GM19193 (cell line): ENCODE data around the gene ATP2A3.

Experiments
- POLR2A ChIP-seq: IDR thresholded peaks from 4 replicates; pipeline ENCODE4 v1.6.1; 2011; ENCODE audit not compliant: insufficient read depth, insufficient read length; ENCODE audit errors: extremely low read depth

Gene ATP2A3

DNA sequence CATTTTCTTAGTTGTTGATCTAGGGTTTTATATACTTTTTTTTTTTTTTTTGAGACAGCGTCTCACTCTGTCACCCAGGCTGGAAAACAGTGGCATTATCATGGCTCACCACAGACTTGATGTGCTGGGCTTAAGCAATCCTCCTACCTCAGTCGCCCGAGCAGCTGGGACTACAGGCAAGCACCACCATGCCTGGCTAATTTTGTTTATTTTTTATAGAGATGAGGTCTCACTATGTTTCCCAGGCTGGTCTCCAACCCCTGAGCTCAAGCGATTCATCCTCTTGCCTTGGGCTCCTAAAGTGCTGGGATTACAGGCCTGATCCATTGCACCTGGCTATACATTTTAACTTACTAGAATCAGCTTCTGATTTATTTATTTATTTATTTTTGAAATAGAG, 34.2 kb upstream of the ATP2A3 start:
- no peak for TF ChIP-seq POLR2A

DNA sequence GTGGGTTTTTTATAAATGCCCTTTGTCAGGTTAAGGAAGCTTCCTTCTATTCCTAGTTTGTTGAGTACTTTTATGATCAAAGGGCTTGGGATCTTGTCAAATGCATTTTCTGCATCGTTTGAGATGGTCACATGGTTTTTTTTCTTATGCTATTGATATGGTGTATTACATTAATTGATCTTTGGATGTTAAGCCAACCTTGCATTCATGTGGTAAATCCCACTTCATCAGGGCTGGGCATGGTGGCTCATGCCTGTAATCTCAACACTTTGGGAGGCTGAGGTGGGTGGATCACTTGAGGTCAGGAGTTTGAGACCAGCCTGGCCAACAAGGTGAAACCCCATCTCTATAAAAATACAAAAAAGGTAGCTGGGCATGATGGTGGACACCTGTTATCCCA, 30.8 kb upstream of the ATP2A3 start:
- TF ChIP-seq POLR2A = no peak

DNA sequence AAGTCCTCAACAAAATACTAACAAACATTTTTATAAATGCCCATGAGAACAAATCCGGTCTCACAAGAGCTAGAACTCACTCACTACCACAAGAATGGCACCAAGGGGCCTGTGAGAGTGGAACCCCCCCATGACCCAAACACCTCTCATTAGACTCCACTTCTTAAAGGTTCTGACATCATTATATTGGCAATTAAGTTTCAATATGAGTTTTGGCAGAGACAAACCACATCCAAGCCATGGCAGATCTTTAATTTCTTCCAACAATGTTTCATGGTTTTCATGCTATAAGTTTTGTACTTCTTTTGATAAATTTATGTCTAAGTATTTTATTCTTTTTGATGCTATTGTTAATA, 30.0 kb upstream of the ATP2A3 start:
- TF ChIP-seq POLR2A = no peak

DNA sequence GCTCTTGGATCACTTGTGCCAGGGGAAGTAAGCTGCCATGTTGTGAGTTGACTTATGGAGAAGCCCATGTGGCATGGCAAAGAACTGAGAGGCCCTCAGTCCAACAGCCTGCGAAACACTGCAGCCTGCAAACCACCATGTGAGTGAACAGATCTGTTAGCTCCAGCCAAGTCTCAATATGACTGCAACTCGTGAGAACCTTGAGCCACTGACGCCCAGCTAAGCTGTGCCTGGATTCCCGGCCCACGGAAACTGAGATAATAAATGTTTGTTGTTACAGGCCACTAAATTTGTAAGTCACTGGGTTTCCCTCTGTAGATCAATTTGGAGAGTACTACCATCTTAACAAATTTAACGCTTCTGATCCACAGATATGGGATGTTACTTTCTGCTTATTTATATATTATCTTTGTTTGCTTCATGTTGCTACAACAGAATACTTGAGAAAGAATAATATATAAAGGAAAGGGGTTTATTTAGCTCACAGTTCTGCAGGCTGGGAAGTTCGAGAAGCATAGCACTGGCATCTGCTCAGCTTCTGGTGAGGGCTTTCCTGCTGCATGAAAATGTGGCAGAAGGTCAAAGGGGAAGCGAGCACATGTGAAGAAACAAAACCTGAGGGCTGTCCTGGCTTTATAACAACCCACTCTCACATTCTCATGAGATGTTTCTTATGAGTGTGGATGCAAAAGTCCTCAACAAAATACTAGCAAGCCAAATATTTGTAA, 29.4 kb upstream of the ATP2A3 start:
- no peak for TF ChIP-seq POLR2A

DNA sequence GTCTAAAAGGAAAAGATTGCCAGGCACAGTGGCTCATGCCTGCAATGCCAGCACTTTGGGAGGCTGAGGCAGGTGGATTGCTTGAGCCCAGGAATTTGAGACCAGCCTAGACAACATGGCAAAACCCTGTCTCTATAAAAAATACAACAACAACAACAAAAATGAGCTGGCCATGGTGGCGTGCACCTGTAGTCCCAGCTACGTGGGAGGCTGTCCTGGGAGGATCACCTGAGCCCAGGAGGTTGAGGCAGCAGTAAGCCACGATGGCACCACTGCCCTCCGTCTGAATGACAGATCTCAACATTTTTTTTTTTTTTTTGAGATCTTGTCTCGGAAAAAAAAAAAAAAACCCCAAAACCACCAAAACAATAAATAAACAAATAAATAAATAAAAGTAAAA, 28.1 kb upstream of the ATP2A3 start:
- TF ChIP-seq POLR2A = no peak

DNA sequence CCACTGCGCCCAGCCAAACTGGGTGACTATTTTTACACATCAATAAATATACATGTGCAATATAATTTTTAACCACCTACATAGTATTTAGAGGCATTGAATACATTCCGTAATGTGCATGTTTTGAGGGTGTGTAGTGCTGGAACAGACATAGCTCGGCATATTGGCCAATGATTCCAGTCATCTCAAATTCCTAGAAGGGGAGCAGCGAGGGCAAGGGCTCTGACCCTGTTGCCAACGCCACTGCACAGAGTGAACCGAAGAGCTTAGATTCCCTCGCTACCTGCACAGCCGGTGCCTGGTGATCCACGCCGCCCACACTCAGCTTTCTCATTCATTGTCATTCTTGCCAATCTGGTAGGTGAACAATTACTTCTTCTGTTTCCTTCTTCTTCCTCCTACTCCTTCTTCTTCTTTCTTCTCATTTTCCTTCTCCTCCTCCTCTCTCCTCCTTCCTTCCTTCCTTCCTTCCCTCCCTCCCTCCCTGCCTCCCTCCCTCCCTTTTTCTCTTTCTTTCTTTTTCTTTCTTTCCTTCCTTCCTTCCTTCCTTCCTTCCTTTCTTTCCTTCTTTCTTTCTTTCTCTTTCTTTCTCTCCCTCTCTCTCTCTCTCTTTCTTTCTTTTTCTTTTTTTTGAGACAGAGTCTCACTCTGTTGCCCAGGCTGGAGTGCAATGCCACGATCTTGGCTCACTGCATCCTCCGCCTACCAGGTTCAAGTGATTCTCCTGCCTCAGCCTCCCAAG, 26.3 kb upstream of the ATP2A3 start:
- TF ChIP-seq POLR2A = no peak

DNA sequence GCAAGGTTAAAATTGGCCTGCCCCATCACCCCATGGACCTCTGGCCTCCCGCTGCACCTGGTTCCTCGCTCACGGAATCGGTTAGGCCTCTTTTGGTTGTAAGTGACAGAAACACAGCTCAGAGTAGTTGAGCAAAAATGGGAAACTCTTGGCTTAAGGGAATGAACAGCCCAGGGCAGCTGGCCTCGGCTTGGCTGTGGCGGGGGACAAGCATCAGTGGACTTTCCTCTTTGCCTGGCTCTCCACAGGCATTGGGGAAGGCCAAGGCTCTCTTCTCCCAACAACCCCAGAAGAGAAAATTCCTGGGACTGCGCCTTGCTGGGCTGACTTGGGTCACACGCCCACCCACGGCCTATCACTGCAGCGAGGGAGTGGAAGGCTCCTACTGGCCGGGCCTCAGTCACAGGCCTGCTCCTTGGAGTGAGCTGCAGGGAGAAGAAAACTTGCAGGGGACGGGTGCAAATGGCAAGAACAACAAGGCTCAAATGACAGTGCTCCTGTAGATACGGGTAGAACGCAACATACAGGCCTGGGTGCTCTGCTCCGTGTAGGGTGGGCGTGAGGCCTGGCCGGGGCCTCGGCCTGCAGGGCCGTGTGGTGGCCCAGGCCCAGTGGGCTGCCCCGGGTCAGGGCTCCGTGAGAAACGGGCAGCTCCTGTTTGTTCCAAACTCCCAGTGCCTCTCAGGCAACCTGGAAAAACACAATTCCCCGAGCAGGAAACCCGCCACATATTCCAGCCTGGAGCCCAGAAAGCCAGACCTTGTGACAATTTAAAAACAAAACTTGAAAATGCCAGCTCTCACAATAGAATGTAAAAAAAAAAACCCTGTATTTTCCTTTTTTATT, 25.0 kb upstream of the ATP2A3 start:
- no peak for TF ChIP-seq POLR2A

DNA sequence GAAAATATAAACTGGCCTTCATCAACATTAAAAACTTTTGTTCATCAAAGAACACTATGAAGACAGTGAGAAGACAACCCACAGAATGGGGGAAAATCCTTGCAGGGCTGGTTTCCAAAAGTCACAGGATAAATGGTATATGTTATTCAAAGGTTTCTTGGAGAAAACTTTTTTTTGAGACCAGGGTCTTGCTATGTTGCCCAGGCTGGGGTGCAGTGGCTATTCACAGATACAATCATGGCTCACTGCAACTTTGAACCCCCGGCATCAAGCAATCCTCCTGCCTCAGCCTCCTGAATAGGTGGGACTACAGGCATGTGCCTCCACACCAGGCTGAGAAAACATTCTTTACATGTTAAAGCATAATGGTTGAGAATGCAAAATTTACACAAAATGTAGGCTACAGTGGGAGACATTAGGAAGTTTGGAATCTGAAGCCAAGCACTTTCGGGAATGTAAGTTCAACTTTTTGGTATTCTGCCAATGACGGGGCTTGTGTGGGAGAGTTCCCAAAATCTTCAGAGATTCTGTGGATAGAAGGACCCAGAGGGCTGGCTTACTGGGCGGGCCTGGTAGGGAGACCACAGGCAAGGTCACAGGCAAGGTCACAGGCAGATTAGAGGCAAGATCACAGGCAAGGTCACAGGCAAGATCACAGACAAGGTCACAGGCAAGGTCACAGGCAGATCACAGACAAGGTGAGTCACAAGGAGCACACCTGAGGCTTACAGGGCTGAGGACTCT, 24.2 kb upstream of the ATP2A3 start:
- no peak for TF ChIP-seq POLR2A

DNA sequence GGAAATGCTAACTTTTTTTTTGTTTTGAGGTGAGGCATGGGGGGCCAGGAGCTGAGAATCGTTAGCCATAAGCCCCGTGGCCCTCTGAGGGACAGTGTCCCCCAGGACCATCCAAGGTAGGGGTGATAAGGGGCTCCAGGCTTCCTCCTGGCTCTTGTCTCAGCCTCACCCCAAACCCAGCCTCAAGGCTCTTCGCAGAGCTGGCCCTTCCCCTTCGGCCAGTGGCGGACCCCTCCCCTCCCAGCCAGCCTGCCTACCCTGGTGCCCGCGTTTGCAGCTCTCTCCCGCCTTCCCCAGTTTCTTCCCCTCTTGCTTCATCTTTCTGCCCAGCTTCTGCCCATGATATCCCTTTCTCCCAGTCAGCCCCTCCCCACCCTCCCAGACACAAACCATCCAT, 22.7 kb upstream of the ATP2A3 start:
- TF ChIP-seq POLR2A = no peak

DNA sequence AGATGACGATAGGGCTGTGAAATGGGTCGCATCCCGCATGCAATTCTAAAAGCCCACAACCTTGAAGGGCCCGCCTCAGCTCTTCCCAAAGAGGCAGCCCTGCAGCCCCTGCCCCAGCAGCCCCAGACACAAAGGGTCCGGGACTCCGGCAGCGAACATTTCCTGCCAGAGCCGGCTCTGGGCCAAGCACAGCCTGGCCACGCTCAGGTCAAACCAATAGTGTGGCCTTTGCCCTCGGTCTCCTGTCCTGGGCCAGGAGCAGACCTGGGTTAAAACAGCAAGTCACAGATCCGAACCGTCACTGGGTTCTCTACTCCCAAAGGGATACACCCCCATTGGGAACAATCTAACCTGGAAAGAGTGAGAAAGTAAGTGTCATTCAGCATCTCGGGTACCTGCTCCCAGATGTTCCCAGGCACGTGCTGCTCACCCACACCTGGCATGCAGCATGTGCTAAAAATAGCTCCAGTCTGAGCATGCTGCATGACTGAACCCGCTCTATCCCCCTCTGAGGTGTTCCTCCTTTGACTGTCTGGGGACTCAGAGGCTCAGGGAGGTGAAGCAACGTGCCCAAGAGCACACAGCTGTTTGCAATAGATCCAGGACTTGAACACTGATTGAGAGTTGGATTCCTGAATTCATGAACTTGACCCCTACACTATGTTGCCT, 22.2 kb upstream of the ATP2A3 start:
- TF ChIP-seq POLR2A = no peak

DNA sequence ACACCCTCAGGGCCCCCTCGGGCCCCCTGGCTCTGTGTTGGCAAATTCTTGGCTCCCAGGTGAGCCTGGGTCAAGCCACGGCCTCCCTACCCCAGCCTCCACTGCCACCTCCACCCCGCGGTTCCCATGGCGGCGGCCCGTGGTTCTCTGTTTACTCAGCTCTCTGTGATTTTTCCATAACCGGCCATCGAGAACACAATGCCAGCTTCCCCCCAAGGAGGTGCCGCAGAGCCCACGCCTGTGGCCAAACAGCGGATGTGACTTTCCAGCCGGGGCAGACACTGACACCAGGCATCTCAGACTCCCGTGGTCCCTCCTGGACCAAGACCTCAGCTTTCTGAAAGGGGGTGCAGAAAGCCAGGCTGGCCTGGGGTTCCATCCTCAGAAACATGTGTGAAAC, 21.6 kb upstream of the ATP2A3 start:
- no peak for TF ChIP-seq POLR2A

DNA sequence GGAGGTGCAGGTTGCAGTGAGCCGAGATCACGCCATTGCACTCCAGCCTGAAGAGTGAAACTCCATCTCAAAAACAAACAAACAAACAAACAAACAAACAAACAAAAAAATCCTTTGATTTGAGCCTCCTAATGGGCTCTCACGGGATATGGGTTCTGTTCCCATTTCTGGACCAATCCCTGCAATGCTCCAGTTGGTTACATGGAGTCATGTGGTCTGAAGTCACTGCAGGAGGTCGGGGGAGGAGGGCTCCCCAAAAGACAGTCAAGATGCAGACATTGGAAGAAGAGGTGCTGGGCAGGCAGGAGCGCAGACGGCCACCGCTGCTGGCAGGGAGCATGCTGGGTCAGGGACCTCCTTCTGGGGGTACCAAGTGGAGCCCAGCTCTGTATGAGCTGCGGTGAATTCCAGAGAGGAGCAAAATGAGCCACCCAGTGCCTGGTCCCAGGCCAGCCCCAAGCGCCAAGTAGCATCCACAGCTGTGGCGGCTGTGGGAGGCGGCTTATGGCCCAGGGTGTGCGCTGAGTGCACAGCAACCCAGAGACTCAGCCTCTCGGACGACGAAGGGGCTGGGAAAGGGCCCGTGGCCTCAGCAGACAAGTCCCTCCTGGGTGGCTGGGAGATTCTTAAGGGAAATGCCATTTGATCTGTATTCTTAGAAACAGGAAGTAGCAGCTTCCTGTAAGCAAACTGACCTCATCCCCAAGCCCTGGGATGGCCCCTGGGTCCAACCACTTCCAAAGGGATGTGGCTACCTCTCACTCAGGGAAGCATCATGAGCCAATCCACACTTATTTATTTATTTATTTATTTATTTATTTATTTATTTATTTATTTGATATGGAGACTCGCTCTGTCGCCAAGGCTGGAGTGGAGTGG, 19.6 kb upstream of the ATP2A3 start:
- no peak for TF ChIP-seq POLR2A

DNA sequence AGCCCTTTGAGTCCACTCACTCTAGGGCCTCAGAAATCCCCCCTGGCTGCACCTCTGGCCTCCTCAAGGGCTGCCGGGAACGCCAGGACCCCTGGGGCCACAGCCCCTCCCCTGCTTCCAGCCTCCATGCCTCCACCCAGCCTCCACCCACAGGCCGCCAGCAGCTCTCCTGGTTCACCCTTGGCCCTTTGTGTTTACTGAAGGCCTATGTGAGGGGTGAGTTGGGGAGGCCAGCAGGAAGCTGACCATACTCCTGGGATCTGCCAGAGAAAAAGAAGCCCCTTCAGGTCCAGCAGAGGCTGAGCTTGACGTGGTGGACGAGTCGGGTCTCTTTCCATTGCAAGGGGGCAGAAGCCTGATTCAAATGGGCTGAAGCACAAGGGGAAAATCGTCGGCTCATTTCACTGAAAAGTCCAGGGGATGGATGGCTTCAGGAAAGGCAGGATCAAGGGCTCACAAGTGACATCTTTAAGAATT, 18.3 kb upstream of the ATP2A3 start:
- TF ChIP-seq POLR2A = no peak
